Caco-2 (cell line): ENCODE results near the gene FMOD. TPM values are rescaled to one million over a fixed set of nuclear protein-coding genes. Genes with fewer than 3 reads are reported as not detected.

Experiments
- BruUV-seq: library from RNA; stranded (reverse); fragments of 400-500 nt; replicated peaks from 2 replicates; lab custom pipeline; 2021; lab: Mats Ljungman, UMichigan
- CTCF ChIA-PET: fragments of 300-600 bp; sonication (Branson Sonifier 250); formaldehyde crosslinking; loops from one replicate; lab custom pipeline; 2022; ENCODE audit warnings: antibody characterized with exemption; lab: Charles Lee
- POLR2A ChIA-PET: fragments of 300-600 bp; sonication (Branson Sonifier 250); formaldehyde crosslinking; loops from one replicate; lab custom pipeline; 2022; ENCODE audit warnings: antibody characterized with exemption; lab: Charles Lee
- DNase-seq, 2 experiments: peaks; one replicate each; pipeline versions ENCODE4 v3.0.0 to v3.0.0-alpha.2; 2020 to 2022
- H3K27me3 ChIP-seq: replicated peaks from 2 replicates; pipeline ENCODE4 v1.6.0; 2011; ENCODE audit warnings: low read length; ENCODE audit not compliant: control insufficient read depth, insufficient read depth
- H3K36me3 ChIP-seq: 2 replicates; pipeline ENCODE4 v1.5.1; 2011; ENCODE audit warnings: low read length; ENCODE audit not compliant: control insufficient read depth, insufficient read depth
- H3K4me1 ChIP-seq: fragments of 250-450 bp; sonication (Bioruptor Pico); 2 replicates; pipeline ENCODE4 v1.5.1; 2020; ENCODE audit warnings: mild to moderate bottlenecking
- H3K4me3 ChIP-seq: 2 replicates; pipeline ENCODE4 v1.5.1; 2011; ENCODE audit warnings: low read depth, mild to moderate bottlenecking, control low read depth, low read length
- H3K9me3 ChIP-seq: fragments of 250-450 bp; sonication (Bioruptor Pico); 2 replicates; pipeline ENCODE4 v1.5.1; 2020; ENCODE audit warnings: mild to moderate bottlenecking, moderate library complexity
- H3K27ac Mint-ChIP-seq: one replicate; pipeline ENCODE4 v1.8.0; 2022; ENCODE audit warnings: mixed read lengths; ENCODE audit not compliant: unreplicated experiment
- H3K27me3 Mint-ChIP-seq: one replicate; pipeline ENCODE4 v1.8.0; 2022; ENCODE audit warnings: mixed read lengths; ENCODE audit not compliant: insufficient read depth, unreplicated experiment
- H3K36me3 Mint-ChIP-seq: one replicate; pipeline ENCODE4 v1.8.0; 2022; ENCODE audit warnings: mild to moderate bottlenecking, mixed read lengths; ENCODE audit not compliant: insufficient read depth, unreplicated experiment
- H3K4me1 Mint-ChIP-seq: one replicate; pipeline ENCODE4 v1.8.0; 2022; ENCODE audit warnings: low read depth, mixed read lengths; ENCODE audit not compliant: unreplicated experiment
- H3K4me3 Mint-ChIP-seq: one replicate; pipeline ENCODE4 v1.8.0; 2022; ENCODE audit warnings: mild to moderate bottlenecking, moderate library complexity, mixed read lengths; ENCODE audit not compliant: unreplicated experiment
- H3K9me3 Mint-ChIP-seq: one replicate; pipeline ENCODE4 v1.8.0; 2022; ENCODE audit warnings: mixed read lengths; ENCODE audit not compliant: unreplicated experiment
- intact Hi-C: fragments of 100-400 bp; cut with micrococcal nuclease; formaldehyde crosslinking; loops from one replicate; pipeline ENCODE4 v1.10.0; 2022; ENCODE audit not compliant: unreplicated experiment
- total RNA-seq: library from RNA; stranded (reverse); gene quantifications from 2 replicates; pipeline ENCODE4 v1.2.3, GENCODE V29; 2022
- TF ChIP-seq, protein P1 (sequence below), 2 experiments: fragments of 200-600 bp in 1 of 2; IDR thresholded peaks; 1 replicate in 1 of 2; 2 replicates in 1 of 2; pipeline versions ENCODE4 v1.5.1 to v1.8.0; 2011 to 2022; ENCODE audit warnings: antibody characterized with exemption in 1 of 2, control low read depth in 1 of 2, inconsistent platforms in 1 of 2, low read depth in 1 of 2, low read length in 1 of 2, mild to moderate bottlenecking in 1 of 2, moderate library complexity in 1 of 2; ENCODE audit not compliant: insufficient read depth in 1 of 2, severe bottlenecking in 1 of 2, unreplicated experiment in 1 of 2

FMOD gene
- total RNA-seq, 1 experiment from 2014 or later = 32.6 TPM

DNA sequence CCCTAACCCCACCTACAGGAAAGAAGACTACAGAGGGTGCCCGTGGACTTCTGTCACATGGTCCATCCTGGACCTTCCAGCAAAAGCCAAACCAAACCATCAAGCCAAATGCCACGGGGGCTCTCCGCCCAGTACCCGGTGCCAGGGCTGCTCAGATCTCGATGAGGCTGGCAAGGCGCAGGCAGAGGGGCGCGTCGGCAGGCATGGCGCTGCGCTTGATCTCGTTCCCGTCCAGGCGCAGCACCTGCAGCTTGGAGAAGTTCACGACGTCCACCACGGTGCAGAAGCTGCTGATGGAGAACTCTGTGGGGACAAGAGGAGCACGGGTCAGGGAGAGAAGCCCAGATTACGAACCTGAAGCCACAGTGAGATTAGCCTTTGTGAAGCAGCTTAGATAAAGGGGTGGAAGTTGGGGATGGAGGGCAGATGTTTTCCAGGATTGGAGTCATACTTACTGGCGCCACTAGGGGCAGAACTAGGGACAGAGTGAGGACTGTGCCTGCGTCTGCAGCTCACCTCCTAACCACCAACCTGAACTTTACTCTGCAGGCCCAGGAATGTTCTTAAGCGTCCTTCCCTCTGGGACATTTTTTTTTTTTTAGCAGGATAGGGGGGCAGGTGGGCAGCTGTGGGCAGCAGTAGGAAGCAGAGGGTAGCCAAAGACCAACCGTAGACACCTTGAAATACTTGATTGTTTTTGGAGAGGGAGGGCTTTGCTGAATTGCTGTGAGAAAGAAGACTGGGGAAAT is 8.6 kb downstream of the FMOD start:
- Mint-ChIP-seq H3K4me3 (no peak overlapping the region), H3K27ac (no peak overlapping the region), H3K36me3 (no peaks in the 10 kb centered on the region), H3K4me1 (peaks cover 6% of the 10 kb centered on the region), H3K9me3 (no peaks in the 10 kb centered on the region), H3K27me3 (no peaks in the 10 kb centered on the region)
- H3K4me3 ChIP-seq = no peak overlapping the region
- BruUV-seq = no TSS peak
- no peaks in the 10 kb centered on the region for H3K27me3 ChIP-seq
- no peaks in the 10 kb centered on the region for H3K9me3 ChIP-seq
- intact Hi-C loops = loop anchor here (2.0 to 5.0 kb wide), 2 partner anchors 85 to 360 kb away; no protein-coding TSS in a partner anchor
- TF ChIP-seq, protein P1, sequence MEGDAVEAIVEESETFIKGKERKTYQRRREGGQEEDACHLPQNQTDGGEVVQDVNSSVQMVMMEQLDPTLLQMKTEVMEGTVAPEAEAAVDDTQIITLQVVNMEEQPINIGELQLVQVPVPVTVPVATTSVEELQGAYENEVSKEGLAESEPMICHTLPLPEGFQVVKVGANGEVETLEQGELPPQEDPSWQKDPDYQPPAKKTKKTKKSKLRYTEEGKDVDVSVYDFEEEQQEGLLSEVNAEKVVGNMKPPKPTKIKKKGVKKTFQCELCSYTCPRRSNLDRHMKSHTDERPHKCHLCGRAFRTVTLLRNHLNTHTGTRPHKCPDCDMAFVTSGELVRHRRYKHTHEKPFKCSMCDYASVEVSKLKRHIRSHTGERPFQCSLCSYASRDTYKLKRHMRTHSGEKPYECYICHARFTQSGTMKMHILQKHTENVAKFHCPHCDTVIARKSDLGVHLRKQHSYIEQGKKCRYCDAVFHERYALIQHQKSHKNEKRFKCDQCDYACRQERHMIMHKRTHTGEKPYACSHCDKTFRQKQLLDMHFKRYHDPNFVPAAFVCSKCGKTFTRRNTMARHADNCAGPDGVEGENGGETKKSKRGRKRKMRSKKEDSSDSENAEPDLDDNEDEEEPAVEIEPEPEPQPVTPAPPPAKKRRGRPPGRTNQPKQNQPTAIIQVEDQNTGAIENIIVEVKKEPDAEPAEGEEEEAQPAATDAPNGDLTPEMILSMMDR (IDR thresholded peaks at IDR 0.05; ENCODE audit: insufficient read depth in 1 of 2, low read depth in 1 of 2, low read length in 1 of 2, severe bottlenecking in 1 of 2, unreplicated experiment in 1 of 2) = peak; percentile 75 to 85
- peaks cover 5% of the 10 kb centered on the region; the same call in 1 of the 2 replicates for H3K4me1 ChIP-seq
- peak; percentile 70 to 75 for DNase-seq
- ChIA-PET POLR2A (interaction anchor here (0.6 kb wide), 1 partner anchor 8 kb away, joined by 4 read pairs; the partner anchor contains the start of gene FMOD), CTCF (interaction anchor here (0.5 to 2.1 kb wide), 20 partner anchors 9 to 374 kb away, joined by 3 to 26 read pairs (median 4); partner anchors contain the start of gene FMOD)
- no peaks in the 10 kb centered on the region for H3K36me3 ChIP-seq

DNA sequence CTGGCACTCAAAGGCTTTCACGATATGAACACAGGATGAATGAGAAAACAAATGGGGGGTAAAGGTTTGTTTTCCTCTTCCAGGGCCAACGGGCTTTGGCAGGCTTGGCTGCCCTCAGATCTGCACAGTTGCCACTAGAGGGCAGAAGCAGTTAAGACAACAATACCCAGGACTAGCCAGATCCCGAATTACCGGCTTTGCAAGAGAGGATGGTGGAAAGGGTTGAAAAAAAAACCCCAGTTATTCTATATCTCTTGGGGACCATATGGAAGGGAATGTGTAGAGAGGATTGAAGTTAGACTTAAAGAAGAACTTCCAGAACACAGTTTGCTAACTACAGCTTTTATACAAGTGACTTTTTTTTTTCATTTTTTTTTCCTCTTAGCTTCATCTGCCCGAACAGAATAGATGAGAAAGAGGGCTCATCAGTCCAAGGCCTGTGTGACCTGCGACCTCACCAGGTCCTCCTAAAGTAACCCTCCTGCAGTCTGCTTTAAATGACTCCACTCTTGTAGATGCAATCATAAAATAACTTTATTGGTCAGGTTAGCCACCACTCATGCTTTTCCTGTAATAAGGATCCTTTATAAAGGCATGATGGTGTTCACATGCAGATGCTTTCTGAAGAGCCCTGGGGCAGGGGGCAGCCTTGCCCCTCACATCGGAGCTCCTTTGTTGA is 10.7 kb downstream of the FMOD start:
- H3K27me3 ChIP-seq = no peaks in the 10 kb centered on the region
- no peak overlapping the region for H3K4me3 Mint-ChIP-seq
- peaks cover 6% of the 10 kb centered on the region for H3K4me1 Mint-ChIP-seq
- CTCF ChIA-PET = interaction anchor here (0.5 to 2.1 kb wide), 10 partner anchors 13 to 392 kb away, joined by 3 to 15 read pairs (median 4); no protein-coding TSS in a partner anchor
- H3K36me3 Mint-ChIP-seq = no peaks in the 10 kb centered on the region
- H3K36me3 ChIP-seq = no peaks in the 10 kb centered on the region
- H3K9me3 Mint-ChIP-seq = no peaks in the 10 kb centered on the region
- BruUV-seq = no TSS peak
- no peaks in the 10 kb centered on the region for H3K9me3 ChIP-seq
- H3K4me1 ChIP-seq = peaks cover 5% of the 10 kb centered on the region; the same call in 1 of the 2 replicates
- no peak overlapping the region for H3K4me3 ChIP-seq
- no peaks in the 10 kb centered on the region for H3K27me3 Mint-ChIP-seq
- POLR2A ChIA-PET = no interaction called here
- DNase-seq = peak; percentile 81 to 83
- TF ChIP-seq, protein P1 (IDR thresholded peaks at IDR 0.05; ENCODE audit: insufficient read depth in 1 of 2, low read depth in 1 of 2, low read length in 1 of 2, severe bottlenecking in 1 of 2, unreplicated experiment in 1 of 2) = peak; percentile 90
- H3K27ac Mint-ChIP-seq = no peak overlapping the region
- intact Hi-C loops = loop anchor here (1.0 to 5.0 kb wide), 3 partner anchors 87 to 147 kb away; no protein-coding TSS in a partner anchor
